ENCODE results near the gene GSTA1. TPM values are rescaled to one million over a fixed set of nuclear protein-coding genes. Genes with fewer than 3 reads are reported as not detected.
"Not testable (repeated sequence)": the region's sequence is repeated elsewhere in the genome, so short reads cannot be mapped to it uniquely, and the experiment has no call there.

The GSTA1 gene
- total RNA-seq, 2 donors from 2014 or later, result 24.0 to 329 TPM

- Histone ChIP-seq H3K9me3 (no peaks in the 10 kb centered on the region), H3K36me3 (no peaks in the 10 kb centered on the region), H3K27ac (no peak overlapping the region), H3K27me3 (replicated peaks; ENCODE audit: insufficient read depth) (no peaks in the 10 kb centered on the region), H3K4me1 (replicated peaks) (no peaks in the 10 kb centered on the region), H3K4me3 (no peak overlapping the region)
- intact Hi-C loops (cut with DNase I), result no loop called here
- 8% methylated on average over 1 of the region's 1 CpG for WGBS
- DNase-seq (ENCODE audit: low spot score), result no peak
- TF ChIP-seq POLR2A (IDR thresholded peaks at IDR 0.05) (no peak), CTCF (IDR thresholded peaks at IDR 0.05) (no peak), POLR2AphosphoS5 (IDR thresholded peaks at IDR 0.05) (no peak)
Observed at GRCh38 chr6:52826513-52826912, 22.9 kb upstream of the GSTA1 start.

GRCh38 chr6:52825900-52826459 is 22.4 kb upstream of the GSTA1 start:
- H3K9me3 ChIP-seq; H3K27ac ChIP-seq; H3K4me3 ChIP-seq; intact Hi-C loops (cut with DNase I); H3K36me3 ChIP-seq; H3K27me3 ChIP-seq (replicated peaks; ENCODE audit: insufficient read depth); H3K4me1 ChIP-seq (replicated peaks); DNase-seq (ENCODE audit: low spot score): not testable (repeated sequence)
- WGBS, result 74% methylated on average over 4 of the region's 4 CpGs

GRCh38 chr6:52825270-52825793 is 21.7 kb upstream of the GSTA1 start:
- H3K9me3 ChIP-seq; DNase-seq (ENCODE audit: low spot score); H3K4me3 ChIP-seq; H3K27ac ChIP-seq; H3K36me3 ChIP-seq; H3K27me3 ChIP-seq (replicated peaks; ENCODE audit: insufficient read depth); intact Hi-C loops (cut with DNase I); H3K4me1 ChIP-seq (replicated peaks): not testable (repeated sequence)
- WGBS, result 97% methylated on average over 25 of the region's 25 CpGs

- intact Hi-C loops (cut with DNase I), result no loop called here
- Histone ChIP-seq H3K9me3 (no peaks in the 10 kb centered on the region), H3K27me3 (replicated peaks; ENCODE audit: insufficient read depth) (no peaks in the 10 kb centered on the region), H3K27ac (no peak overlapping the region), H3K36me3 (no peaks in the 10 kb centered on the region), H3K4me3 (no peak overlapping the region), H3K4me1 (replicated peaks) (no peaks in the 10 kb centered on the region)
- DNase-seq (ENCODE audit: low spot score), result no peak
- 28% methylated on average over 1 of the region's 1 CpG for WGBS
- TF ChIP-seq POLR2AphosphoS5 (IDR thresholded peaks at IDR 0.05) (no peak), POLR2A (IDR thresholded peaks at IDR 0.05) (no peak), CTCF (IDR thresholded peaks at IDR 0.05) (no peak)
Observed at GRCh38 chr6:52821842-52822241, 18.2 kb upstream of the GSTA1 start.

GRCh38 chr6:52820198-52820597 is 16.6 kb upstream of the GSTA1 start:
- no peaks in the 10 kb centered on the region for H3K27me3 ChIP-seq (replicated peaks; ENCODE audit: insufficient read depth)
- no peaks in the 10 kb centered on the region for H3K36me3 ChIP-seq
- no peak overlapping the region for H3K27ac ChIP-seq
- 69% methylated on average over 2 of the region's 2 CpGs for WGBS
- H3K4me3 ChIP-seq, result no peak overlapping the region
- intact Hi-C loops (cut with DNase I), result no loop called here
- no peaks in the 10 kb centered on the region for H3K4me1 ChIP-seq (replicated peaks)
- no peaks in the 10 kb centered on the region for H3K9me3 ChIP-seq
- DNase-seq (ENCODE audit: low spot score), result no peak
- no peak for TF ChIP-seq POLR2AphosphoS5 (IDR thresholded peaks at IDR 0.05)
- TF ChIP-seq CTCF (IDR thresholded peaks at IDR 0.05), result no peak
- TF ChIP-seq POLR2A (IDR thresholded peaks at IDR 0.05), result no peak

Measured in prostate gland (tissue), 2 donors.